UCSD-AML1 (cell line): ENCODE measurements around the gene NMT2.

ENCODE experiments used
- DNase-seq: peaks from one replicate; lab custom pipeline; 2025; ENCODE audit not compliant: unreplicated experiment; lab: John Stamatoyannopoulos, UW

The NMT2 gene

GRCh38 chr10:15097011-15097812, 71.3 kb downstream of the NMT2 start, which contains the start of gene RPP38:
RPP38 (plus strand) TSS chr10:15097355; CDS start chr10:15103315, 5,960 bp downstream.
- DNase-seq = peak; percentile 95

DNA sequence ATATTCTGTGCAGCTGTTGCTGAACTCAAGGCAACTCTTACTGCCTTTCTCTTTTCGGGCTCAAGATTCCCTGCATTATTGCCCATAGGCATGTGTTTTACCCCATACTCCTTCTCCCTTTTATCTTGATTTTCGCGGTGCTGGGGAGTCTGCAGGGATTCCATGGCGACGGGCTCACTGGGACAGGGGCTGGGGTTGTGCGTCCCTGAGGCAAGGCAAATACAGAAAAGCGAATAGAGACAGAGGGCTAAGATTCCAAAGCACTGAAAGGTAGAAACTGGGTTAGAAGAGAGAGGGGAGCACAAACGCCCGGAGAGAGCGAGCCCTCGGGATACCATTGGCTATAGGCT, 71.9 kb downstream of the NMT2 start:
- DNase-seq = no peak

- DNase-seq = no peak
Observed at GRCh38 chr10:15092855-15093408, 75.6 kb downstream of the NMT2 start.

DNA sequence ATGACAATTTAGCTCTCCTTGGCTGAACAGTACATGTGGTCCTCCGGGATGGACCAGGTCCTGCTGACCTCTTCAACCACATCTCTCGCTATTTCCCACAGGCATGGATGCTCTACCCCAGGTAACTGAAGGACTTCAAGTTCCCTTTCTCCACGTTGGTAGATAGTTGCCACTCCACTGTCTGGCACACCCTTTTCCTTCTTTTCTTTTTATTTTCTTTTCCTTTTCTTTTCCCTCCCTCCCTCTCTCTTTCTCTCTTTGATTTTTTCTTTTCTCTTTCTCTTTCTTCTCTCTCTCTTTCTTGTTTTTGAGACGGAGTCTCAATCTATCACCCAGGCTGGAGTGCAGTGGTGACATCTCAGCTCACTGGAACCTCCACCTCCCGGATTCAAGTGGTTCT, 77.1 kb downstream of the NMT2 start:
- DNase-seq = no peak

DNA sequence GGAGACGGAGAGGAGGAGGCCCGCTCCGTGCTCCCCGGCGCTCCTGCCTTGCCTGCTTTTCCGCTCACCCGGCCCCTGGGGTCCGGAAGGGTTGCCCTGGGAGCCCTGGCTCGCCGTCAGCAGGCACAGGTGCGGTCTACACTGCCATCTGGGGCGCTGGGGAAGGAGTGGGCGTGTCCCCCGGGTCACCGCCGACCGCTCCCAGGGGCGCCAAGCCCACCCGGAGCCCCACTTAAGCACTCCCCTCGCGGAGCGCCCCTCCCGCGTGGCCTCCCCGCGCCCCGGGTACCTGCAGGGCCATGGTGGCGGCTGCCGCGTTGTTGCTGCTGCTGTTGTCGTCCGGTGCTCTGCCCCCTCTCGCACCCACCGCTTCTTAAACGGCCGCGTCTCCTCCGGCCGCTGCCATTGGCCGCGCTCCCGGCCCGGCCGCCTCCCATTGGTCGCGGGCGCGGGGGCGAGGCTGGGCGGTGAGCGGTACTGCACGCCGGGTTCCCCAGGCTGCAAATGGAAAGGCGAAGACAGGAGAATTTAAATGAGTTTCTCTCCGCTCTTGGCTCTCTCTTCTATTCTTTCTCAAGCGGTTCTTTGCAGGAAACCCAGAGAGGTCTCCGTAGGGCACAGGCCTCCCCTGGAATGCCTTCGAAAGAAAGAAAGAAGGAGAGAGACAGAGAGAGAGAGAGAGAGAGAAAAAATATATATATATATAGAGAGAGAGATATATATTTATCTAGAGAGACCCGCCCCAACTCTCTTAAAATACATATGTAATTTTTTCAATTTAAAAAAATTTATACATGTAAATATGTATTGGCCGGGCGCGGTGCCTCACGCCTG, 79.8 kb downstream of the NMT2 start, which contains the start of gene ACBD7:
ACBD7 (minus strand) TSS at position 349 of the 834 bp plus-strand sequence; CDS start at position 301, 48 bp downstream.
- peak; percentile 81 for DNase-seq

- no peak for DNase-seq
Observed at GRCh38 chr10:15084502-15084922, 84.0 kb downstream of the NMT2 start.

GRCh38 chr10:15083674-15084501, 84.6 kb downstream of the NMT2 start:
- DNase-seq = no peak

GRCh38 chr10:15075421-15075820, 93.1 kb downstream of the NMT2 start:
- DNase-seq = no peak

GRCh38 chr10:15072358-15072757, 96.1 kb downstream of the NMT2 start:
- no peak for DNase-seq

DNA sequence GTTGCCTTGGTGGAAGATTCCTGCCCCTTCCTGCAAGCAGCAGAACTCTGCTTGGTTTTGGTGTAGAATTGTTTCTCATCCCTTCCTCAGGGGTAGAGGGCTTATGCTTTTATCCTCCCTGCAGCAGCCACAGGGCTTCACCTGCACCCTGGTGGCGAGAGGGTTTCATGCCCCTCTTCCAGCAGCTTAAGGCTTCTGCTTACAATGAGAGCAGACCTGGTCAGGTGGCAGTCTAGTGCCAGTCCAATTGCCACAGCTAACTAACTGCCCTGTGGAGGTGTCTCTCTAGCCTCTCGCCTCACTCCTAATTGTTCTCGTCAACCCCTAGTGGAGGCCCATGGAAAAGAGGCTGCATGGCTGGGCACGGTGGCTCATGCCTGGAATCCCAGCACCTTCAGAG, 99.3 kb downstream of the NMT2 start:
- no peak for DNase-seq

- DNase-seq = no peak
Observed at GRCh38 chr10:15068802-15069201, 99.7 kb downstream of the NMT2 start.

DNA sequence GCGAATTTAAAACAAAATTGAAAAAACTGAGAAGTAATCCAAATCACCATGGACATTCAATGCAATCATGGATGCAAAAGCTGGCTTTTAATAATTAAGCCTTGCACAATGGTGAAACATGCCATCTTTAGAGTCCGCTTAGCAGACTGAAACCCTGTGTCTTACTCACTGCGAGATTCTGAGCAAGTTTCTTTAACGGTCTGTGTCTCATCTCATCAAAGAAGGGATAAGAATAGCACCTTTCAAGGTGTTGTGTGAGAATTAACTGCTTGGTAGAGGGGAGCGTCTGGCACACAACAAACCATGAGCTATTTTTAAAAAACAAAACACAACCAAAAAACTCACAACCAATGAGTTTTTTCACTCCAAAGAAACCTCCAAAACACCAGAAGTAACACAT, 101.3 kb downstream of the NMT2 start:
- no peak for DNase-seq

GRCh38 chr10:15060638-15061037, 107.9 kb downstream of the NMT2 start:
- DNase-seq = no peak

- DNase-seq = no peak
Observed at GRCh38 chr10:15059914-15060313, 108.6 kb downstream of the NMT2 start.

DNA sequence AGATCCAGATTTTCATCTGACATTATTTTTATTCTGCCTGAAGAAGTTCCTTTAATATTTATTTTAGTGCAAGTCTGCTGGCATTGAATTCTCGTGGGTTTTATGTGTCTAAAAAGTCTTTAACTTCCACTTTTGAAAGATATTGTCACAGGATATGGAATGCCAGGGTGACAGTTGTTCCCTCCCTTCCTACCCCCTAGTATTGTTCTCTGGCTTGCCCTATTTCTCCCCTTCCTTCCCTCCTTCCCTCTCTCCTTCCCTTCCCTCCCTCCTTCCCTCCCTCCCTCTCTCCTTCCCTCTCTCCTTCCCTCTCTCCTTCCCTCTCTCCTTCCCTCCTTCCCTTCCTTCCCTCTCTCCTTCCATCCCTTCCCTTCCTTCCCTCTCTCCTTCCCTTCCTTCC, 109.8 kb downstream of the NMT2 start:
- DNase-seq = no peak
